D341Med (cell line): ENCODE data around the gene SNAPC2.
A peak's percentile ranks its signal among the peaks of the same experiment; 100 is the strongest.

Experiments used
- DNase-seq: peaks from one replicate; pipeline ENCODE4 v3.0.0; 2012; ENCODE audit warnings: low spot score

SNAPC2 gene

DNA sequence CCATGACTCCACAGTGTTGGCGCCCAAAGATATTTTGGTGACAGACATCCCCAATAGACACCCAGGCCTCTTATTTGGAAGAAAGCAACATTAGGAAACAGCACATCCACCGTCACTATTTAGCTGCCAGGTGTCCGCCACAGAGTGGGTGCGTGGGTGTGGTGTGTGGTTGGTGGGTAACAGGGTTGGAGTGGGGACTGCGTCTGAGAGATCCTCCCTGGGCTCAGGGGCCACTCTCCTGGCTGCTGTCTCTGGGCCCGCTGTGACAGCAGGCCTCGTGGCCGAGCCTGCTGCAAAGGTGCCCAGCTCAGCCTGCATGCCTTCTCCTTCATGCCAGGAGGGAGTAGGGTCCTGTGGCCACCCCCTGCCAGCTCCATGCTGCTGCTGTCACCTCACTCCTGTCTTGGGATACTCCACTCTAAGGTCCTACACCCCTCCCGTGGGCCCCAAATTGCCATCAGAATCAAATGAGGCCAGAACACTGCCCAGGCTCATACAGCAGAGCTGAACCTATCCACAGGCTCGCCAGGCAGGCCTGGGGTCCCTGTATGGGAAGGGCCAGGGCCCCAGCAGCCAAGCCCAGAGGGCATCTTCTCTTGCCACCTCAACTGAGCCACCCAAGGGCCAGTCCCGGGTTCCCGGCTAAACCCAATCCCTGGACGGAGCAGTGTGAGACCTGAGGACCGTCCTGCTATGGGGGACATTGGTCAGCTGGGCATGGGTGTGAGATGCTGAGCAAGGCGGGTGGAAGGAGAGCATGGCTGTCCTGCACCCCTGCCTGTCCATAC lies 48.1 kb downstream of the SNAPC2 start:
- no peak for DNase-seq

DNA sequence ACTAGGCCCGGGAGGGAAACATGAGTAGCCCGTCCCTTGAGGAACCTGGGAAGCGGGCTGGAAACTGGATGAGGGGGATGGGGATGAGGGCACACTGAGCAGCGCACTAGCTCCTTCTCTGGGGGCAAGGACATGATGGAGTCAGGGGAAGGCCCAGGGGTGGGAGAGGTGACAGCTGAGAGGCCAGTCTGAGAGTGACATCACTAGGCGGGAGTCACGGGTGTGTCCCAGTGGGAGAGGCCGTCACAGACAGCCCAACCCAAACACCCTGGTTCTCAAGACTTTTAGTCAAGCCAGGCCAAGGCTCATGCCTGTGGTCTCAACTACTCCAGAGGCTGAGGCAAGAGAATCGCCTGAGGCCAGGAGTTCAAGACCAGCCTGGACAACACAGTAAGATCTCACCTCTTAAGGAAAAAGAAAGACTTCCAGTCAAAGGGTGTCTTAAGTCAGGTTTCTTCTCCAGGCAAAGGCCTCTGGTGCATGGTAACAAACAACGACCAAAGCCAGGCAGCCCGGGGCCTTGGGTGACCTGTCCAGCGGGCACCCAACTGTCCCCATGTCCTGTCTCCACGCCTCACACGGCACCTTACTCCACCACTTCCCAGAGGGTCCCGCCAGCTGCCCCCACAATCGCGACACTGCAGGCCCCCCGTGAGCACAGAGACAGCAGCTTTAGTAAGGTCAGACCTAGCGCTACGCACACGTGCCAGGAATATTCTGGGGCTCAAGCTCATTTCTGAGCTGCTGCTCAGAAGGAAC lies 48.8 kb downstream of the SNAPC2 start:
- DNase-seq = no peak

DNA sequence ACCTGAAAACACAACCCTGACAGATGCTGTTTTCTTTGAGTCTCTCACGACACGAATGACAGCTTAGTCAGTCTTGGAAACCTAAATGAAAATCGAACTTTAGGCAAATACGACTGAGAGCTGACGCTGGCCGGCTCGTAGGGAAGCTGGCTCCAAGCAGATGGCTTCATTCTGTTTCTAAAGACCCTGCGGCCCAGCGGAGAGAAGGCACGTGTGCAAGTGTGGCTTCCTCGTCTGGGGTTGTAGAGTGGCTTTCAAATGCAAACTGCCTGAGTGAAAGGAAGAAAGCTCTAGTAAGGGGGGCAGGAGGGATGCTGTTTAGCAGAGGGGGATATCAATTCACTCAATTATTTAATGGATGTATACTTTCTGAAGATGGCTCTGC lies 49.4 kb downstream of the SNAPC2 start:
- no peak for DNase-seq

DNA sequence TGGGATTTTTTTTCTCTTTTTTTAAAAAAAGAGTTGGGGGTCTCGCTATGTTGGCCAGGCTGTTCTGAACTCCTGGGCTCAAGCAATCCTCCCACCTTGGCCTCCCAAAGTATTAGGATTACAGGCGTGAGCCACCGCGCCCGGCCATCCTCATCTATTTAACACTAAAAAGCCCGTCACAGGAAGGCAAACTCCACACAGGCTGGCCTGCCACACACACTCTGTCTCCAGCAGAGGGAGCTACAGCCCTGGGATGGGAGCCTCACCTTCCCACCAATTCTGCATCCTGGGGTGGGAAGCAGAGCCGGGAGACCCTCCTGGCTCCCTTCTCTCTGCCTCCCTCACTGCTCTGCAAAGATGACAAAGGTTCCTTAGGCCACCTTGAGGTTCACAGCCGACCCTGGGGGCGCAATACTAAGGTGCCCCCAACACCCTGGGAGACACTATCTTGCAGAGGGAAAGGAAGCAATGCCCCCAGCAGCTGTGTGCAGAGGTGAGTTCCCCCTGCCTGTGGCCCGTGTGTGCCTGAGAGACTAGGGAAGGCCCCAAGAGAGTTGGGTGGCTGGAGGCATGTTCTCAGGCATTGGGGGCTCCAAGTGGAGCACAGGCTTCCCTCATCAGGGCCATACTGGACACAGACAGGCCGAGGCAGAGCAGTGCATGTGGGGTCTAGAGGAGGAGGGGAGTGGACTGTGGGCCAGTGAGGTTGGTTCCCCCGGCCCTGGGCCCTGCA lies 50.7 kb downstream of the SNAPC2 start:
- peak; percentile 85 for DNase-seq

DNA sequence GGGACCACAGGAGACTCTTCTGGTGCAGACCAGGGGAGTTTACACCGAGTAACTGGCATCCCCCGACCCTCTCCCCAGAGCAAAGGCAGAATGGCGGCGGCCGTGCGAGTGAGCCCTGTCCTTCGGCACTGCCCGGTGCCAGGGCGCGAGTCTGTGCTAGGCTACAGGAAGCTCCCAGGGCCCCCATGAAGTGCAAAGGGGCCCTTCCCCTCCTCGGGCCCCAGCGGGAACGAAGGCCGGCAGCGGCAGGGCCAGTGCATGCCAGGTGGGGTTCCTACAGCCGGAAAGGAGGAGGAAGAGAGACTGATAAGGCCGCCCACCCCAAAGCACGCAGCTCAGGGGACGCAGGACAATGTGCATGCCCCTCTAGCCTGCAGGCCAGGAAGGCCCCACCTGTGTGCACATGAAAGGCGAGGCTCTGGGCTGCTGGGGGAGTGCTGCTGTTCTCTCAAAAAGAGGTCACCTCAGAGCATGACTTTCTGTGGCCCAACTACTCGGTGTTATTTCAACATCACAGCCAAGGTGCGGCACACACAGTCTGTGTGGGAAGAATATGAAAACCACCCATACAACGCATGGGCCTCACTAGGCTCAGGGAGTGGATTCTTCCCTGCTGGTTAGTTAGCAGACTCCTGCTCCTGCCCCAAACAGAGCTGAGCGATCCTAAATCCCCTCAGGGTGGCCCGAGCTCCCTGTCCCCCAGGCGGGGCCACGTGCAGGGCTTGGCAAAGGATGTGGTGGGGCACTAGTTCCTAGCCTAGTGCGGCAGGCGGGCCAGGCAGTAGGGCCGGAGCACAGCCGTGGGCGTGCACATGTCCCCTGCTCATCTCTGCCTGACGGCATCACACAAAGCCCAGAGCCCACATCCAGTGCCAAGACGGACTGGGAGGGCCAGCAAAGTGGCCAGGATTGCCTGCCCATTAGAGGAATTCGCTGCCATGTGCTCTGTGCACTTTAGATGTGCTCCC lies 51.7 kb downstream of the SNAPC2 start:
- no peak for DNase-seq
